Frontal cortex (tissue), 4 donors: ENCODE data around the gene PGBD2. TPM values are rescaled to one million over a fixed set of nuclear protein-coding genes. Genes with fewer than 3 reads are reported as not detected.
"Not testable (repeated sequence)": the region's sequence is repeated elsewhere in the genome, so short reads cannot be mapped to it uniquely, and the experiment has no call there.

ENCODE experiments used
- DNase-seq, 2 donors: peaks; one replicate each; pipeline ENCODE4 v3.0.0; 2012; ENCODE audit warnings: low spot score in 2 of 2
- FAIRE-seq: peaks from 2 replicates; lab custom pipeline; 2012; peaks lifted over from hg19 to GRCh38; lab: Jason Lieb, UNC
- total RNA-seq: library from RNA; depleted of rRNA; stranded (reverse); fragments of >200 nt; gene quantifications from one replicate; pipeline ENCODE4 v1.2.3, GENCODE V29; 2014
- donor health status: control.
- donor health status: control.
- donor health status: control.

The PGBD2 gene, protein sequence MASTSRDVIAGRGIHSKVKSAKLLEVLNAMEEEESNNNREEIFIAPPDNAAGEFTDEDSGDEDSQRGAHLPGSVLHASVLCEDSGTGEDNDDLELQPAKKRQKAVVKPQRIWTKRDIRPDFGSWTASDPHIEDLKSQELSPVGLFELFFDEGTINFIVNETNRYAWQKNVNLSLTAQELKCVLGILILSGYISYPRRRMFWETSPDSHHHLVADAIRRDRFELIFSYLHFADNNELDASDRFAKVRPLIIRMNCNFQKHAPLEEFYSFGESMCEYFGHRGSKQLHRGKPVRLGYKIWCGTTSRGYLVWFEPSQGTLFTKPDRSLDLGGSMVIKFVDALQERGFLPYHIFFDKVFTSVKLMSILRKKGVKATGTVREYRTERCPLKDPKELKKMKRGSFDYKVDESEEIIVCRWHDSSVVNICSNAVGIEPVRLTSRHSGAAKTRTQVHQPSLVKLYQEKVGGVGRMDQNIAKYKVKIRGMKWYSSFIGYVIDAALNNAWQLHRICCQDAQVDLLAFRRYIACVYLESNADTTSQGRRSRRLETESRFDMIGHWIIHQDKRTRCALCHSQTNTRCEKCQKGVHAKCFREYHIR
- 11.0 TPM for total RNA-seq

- FAIRE-seq (no peak), DNase-seq (peak; percentile 96)
Measured at GRCh38 chr1:248906009-248906752, at the start of gene PGBD2. Gene PGBD2 (plus strand): TSS chr1:248906235. CDS start chr1:248913863, 7,628 bp downstream.

- FAIRE-seq (no peak), DNase-seq (no peak)
Measured at GRCh38 chr1:248857201-248857600, 48.8 kb upstream of the PGBD2 start.

- FAIRE-seq = no peak
- DNase-seq = no peak
Measured at GRCh38 chr1:248857749-248858095, 48.3 kb upstream of the PGBD2 start.

DNA sequence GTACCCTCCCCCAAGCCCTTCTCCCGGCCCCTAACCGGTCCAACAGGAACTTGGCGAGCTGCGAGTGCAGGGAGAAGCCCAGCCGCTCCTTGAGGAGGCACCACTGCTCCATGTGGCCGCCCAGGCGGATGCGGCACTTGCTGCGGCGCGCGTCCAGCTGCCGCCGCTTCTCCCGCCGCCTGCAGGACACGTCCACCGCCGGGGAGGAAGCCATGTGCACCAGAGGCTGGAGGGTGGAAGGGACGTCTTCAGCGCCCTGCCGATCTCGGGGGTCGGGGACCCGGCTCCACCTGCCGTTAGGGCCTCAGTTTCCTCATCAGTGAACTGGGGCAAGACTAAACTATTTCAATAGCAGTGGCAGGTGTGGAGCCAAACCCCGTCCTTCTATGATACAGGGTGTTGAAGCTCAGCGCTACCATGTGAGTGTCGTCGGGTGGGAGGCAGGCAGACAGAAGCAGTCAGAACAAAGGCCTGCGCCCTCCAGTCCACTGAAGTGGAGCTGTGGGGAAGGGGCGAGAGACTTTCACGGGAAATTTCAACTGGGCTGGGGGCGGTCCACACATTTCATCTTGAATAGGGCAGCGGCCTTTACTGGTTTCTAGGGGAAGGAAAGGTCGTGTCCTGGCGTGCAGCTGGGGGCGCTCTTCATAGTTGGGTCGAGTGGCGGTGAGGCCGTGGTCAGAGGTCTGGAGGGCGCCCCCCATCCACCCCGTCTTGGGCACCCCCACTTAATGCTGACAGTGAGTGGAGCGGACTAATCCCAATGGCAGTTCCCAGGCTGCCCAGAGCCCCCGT lies 47.7 kb upstream of the PGBD2 start:
- DNase-seq = peak; percentile 66 to 78
- no peak for FAIRE-seq

DNA sequence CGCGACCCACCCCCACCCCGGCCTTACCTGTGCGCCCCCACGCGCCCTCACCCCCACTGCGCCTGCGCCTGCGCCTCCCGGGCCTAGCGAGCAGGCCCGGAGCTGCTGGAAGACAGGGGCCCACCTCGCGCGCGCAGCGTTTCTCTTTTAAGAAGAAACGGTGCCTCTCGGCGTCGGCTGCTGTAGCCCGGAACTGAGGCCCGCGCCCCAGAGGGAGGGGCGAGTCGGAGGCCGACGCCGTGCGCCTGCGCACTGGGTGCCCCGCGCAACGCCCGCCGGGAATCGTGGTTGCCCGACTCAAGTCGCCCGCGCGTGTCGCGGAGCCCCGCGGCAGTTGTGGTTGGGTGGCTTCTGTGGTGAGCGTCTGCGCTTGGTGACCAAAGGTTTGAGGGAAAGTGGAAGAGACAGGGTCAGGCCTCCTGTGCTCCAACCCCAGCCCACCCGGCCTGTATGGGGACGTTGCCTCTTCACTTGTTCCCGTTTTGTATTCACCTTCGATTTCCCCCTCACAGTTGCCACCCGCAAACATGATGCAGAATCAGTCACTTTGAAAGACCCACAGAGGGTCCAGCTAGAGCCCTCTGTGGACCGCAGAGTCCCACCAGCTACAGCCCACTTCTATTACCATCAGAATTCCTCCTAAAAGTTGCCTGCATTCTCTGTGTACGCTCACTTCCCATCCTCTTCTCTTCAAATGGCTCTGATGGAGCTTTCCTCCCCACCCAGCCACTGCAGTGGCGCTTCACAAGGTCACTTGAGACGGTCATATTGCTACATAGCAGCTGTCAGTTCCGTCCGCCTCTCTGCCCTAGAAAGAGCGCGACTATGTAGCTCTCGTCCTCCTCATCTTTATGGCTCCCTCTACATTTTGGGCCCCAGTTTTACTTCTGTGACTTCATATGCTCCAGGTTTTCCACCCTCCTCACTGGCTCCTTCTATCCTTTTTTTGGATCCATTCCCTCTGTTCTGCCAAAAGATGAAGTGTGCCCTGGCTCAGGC lies 46.8 kb upstream of the PGBD2 start, which contains the start of gene ZNF692:
Gene ZNF692 (minus strand): TSS at position 195 of the 999 bp plus-strand sequence. CDS start 776 bp downstream, outside the sequence.
- FAIRE-seq (no peak), DNase-seq (peak; percentile 98)

- FAIRE-seq (no peak), DNase-seq (no peak)
Measured at GRCh38 chr1:248860007-248860406, 46.0 kb upstream of the PGBD2 start.

DNA sequence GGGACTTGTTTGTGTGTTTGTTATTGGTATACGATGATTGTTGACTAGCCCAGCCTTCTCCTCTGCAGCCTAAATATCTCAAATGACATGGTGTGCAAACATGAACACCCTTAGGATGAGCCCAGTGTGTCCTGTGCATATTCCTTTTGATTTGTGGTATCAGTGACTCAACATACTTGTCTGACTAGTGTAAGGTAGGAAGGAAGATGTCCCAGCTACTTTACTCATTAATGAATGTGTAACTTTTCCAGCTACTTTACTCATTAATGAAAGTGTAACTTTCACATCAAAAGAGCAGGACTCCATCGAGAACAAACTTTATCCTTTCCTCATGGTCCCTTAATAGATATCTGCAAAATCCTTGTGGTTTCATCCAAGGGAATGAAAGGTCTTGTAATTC lies 44.4 kb upstream of the PGBD2 start:
- FAIRE-seq = no peak

DNA sequence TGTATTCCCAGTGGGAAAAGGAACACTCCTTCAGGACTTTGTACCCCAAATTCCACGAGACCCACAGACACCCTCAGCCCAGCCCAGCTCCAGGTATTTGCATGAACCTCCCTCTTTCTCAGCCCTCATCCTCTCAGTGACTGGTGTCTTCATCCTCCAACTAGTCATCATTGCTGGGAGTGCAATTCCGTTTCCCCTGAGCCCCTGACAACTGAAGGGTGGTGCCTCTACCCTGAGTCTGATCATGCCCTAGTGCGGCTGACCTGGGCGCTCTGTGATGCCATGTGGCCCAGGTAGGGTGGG lies 43.4 kb upstream of the PGBD2 start:
- DNase-seq (no peak), FAIRE-seq (no peak)

More for the DNA sequence above, 44.4 kb upstream of the PGBD2 start:
- DNase-seq = no peak

DNA sequence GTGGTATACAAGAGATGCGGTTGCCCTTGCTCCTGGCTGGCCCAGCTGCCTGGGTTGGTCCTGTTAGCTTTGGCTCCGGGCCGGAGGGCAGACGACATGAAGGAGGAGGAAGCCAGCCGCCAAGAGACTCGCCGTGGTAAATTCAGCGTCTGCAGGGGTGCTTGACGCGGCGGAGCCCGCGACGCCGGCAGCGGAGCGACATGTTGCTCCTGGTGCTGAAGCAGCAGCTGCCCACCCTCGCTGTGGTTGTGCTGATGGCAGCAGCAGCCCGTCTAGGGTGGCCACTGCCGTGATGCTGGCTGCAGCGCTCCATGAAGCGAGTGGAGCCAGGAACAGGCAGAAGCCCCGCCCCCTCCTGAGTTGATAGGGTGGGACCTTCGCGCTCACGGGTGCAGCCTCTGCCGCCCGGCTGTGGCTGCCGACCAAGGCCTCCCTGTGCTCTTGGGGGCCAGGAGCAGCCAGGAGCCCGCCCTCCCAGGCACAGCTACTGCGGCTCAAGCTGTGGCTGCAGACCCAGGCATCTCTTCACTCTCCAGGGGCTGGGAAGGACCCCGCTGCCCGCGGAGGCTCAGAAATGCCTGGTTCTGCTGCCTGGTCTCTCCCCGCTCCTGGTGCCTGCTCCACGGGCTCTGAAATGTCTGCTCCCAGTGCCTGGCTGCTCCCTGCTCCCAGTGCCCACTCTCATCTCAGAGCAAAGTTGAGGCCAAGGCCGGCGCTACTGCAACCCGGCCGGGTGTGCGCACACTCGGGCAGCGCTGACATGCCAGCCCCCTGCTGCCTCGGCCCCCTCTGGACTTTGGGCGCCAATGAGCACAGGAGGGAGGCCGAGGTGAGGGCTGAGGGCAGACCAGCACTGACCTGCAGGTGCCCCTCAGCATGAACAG lies 42.8 kb upstream of the PGBD2 start:
- FAIRE-seq (no peak), DNase-seq (peak in 1 of 2 donors; percentile 76)

DNA sequence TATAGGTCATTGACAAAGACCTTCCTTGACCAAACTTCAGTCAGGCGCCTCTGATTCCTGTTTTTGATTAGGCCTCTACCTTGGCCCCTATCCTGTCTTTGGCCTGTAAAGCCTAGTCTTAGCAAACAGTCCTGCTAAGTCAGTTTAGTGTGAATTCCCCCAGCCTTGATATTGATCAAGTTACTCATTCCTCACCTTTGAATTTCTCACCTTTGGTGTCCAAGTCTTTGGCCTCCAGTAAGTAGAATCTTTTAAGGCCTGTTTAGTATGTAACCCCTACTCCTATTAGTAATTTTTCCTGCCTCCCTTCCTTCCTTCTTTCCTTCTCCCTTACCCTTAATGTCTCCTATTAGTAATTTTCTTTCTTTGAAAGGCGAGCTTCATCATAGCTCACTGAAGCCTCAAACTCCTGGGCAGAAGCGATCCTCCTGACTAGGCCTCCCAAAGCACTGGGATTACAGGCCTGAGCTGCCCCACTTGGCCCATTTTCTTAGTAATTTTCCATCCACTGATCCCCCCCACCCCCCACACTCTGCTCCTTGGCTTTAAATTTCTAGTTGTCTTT lies 34.1 kb upstream of the PGBD2 start:
- FAIRE-seq = no peak
- DNase-seq = no peak

DNA sequence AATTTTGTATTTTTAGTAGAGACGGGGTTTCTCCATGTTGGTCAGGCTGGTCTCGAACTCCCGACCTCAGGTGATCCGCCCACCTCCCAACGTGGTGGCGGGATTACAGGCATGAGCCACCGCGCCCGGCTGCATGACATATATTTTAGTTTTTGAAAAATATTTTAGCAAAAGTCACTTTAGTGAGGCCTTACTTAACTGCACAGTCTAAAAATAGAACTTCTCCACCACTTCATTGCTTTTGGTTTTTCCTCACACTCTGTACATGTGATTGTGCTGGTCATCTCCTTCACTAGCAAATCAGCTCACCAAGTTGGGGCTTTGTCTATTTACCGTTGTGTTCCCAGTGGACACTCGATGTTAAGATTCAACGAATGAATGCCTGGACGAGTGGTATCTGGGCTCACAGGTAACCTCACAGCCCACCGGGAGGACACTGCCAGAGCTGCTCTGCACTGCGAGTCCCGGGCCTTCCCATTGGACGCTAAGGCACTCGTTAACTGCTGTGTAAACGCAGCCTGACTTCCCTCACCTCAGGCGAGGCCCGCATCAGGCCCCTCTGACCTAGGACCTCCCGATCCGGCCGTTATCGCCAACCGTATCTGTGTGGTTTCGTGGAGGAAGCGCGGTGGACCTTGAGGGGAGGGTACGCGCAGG lies 33.2 kb upstream of the PGBD2 start:
- DNase-seq = no peak
- no peak for FAIRE-seq

- FAIRE-seq = no peak
- peak; percentile 67 to 77 for DNase-seq
Measured at GRCh38 chr1:248873409-248873992, 32.5 kb upstream of the PGBD2 start.

DNA sequence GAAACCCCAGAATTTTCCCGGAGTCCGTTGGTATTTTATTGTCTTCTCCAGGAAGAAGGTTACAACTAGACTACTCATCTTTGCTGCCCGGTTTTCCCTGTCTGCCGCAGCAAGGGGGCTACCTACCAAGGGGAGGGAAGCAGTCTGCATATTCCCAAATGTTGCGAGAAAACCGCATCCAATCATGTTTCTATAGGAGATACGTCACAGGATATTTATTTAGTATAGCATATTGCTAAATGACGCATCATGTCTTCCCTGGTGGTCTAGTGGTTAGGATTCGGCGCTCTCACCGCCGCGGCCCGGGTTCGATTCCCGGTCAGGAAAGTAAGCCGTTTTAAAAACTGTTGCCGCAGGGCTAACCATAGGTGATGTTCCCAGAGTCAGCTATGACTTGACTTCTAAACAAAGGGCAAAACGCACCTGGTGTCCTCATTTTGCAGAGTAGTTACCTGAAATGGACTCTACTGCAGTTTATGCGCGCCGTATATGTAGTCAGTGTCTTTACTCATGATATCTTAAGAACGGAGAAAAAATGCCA lies 32.0 kb upstream of the PGBD2 start:
- FAIRE-seq (no peak), DNase-seq (peak; percentile 48 to 52)

GRCh38 chr1:248881261-248881660 lies 24.8 kb upstream of the PGBD2 start:
- no peak for FAIRE-seq
- DNase-seq = no peak

DNA sequence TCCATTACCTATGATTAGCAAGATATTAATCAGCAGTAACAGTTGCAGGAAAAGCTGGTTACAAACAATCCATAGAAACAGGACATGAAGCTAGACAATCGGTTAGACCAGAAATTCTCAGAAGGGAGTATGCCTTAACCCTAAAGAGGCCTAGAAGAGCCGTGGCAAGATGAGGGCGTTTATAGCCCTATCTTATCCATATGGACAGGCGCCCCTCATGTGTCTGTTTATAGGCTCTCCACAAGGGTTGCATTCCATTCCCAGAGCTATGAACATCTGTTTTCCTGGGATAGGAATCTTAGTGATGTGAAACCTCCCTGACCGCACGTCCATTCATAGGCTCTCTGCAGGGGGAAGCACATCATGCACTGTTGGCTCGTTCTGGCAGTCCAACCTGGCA lies 23.6 kb upstream of the PGBD2 start:
- FAIRE-seq, DNase-seq: not testable (repeated sequence)

DNA sequence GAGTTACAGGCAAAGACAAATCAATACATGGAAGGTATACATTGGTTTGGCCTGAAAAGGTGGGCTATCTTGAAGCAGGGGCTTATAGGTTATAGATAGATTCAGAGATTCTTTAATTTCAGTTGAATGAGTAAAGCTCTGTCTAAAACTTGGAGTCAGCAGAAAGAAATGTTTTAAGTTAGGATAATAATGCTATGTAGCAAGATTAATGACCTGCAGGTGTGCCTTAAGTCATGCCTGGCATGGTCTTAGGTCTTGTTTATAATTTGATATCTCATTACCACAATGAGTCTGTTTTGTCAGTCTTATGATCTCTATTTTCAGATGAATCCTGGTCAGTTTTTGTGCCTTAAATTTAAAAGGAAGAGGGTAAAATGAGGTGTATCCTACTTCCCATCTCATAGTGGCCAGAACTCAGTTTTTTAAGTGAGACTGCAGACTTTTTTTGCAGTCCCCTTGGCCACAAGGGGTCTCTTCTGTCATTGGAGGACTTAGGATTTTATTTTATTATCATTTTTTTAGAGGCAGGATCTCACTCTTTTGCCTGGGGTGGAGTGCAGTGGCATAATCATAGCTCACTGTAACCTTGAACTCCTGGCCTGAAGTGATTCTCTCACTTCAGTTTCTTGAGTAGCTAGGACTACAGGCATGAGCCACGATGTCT lies 21.3 kb upstream of the PGBD2 start:
- FAIRE-seq = no peak
- DNase-seq = no peak
